ENCODE data around the gene NTSR1.

The NTSR1 gene

DNA sequence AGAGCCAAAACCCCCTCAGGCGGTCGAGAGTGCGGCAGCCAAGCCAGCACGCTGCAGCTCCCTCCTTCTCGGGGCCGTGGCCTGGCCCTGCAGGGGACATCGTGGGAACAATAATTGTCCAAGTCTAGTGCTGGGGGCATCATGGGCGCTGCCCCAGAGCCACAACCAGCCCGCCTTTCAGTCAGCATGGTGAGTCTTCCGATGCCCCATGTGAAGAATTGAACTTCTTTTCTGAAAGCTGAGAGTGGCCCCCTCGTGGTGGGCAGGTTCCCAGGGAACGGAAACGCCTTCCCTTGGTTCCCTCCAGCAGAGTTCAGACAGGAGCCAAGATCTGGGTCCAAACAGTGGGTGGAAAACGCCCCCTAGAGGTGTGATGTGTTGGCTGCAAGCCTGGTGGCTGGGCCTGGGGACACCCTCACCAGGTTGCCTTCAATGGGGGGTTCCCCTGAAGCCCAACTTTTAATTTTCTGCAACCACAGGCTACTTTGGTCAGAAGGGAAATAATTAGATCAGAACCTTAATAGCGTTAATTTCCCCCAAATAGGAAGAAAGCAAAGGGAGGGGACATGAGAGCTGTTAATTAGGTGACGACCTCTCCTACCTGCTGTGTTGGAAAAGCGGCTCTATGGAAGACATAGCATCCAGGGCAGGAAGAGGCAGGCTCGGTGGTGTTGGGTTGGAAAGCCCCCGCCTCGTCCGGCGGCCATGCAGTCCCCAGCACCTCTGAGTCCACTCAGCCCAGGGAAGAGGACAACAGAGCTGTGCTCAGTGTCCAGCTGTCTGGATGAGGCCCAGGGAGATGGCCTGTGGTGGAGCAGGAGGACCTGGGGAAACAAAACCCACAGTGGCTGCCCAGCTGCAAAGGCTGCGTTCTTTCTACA, 82.9 kb downstream of the NTSR1 start:
- DNase-seq, result peak; percentile 47

DNA sequence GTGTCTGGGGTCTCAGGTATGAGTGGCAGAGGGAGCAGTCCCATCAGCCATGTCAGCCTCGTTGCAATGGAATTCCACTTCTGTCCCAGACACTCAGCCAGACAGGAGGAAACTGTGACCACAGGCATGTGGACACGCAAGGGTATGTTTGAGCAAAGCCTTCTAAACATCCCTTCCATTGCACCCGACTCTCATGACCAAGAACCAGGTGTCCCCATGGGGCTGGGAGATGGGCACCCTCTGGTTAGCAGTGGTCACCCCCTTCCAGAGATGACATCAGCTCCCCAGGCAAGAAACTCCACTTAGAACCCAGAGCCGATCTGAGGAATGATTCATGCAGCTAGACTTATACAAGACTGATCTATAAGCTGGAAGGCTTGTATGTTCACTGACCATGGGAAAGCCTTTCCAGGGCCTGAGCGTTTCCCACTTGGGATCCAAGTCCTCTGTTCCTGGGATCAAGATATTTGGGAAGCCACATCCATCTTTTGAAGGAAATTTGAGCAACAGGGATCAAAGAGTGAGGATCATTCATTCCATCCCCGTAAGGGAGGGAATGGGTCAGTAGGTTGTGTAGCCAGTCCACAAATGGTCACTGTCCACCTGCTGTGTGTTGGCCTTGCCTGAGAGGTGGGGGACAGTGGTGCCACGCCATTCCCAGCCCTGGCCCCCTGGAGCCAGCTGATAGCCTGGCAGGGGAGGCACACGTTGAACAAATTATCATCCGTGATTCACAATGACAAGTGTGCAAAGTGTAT, 83.7 kb downstream of the NTSR1 start:
- no peak for DNase-seq

DNA sequence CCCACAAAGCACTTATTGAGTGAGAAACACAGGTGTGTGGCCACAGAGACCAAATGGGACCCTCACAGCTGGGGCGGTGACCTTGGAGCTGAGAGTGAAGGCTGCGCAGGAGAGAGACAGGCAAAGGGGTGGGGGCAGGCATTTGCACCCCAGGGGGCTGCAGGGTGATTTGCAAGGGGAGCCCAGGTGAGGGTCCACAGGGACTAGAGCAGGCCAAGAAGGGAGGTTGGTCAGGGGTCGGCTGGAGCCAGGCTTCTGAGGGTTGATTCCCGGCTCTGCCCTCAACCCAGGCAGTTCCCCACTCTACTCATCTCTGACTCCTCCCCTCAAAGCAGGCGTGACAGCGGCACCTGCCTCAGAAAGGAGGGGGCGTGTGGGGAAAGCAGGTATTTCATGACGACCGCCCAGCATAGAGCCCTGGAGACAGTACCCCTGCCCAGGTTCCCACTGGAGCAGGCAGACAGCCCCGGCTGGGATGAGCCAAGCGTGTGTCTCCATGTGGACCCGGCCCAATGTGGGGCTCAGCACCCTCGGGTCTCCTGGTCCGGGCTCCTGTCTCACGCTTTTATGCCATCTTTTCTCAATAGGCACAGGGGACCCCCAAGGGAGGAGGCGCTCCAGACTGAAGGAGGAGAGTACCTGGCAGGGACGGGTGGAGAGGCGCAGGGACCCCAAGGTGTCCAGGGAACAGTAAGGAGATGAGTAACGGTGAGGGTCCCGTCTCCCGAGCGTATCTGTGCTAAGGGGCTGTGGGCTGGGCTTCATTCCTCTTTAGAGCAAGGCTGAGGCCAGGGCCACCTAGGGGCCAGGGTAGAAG, 84.5 kb downstream of the NTSR1 start:
- DNase-seq, result peak; percentile 12

DNA sequence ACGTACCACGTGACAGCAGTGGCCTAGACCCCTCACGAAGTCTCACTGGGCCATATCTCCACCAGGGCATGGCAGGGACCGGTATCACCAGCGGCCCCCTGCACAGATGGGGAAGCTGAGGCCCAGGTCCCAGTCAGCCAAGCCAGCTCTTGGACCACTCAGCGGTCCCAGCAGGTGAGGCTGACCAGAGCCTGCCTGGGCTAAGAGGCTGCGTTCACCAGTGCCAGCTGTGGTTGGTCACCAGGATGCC, 85.0 kb downstream of the NTSR1 start:
- no peak for DNase-seq

DNA sequence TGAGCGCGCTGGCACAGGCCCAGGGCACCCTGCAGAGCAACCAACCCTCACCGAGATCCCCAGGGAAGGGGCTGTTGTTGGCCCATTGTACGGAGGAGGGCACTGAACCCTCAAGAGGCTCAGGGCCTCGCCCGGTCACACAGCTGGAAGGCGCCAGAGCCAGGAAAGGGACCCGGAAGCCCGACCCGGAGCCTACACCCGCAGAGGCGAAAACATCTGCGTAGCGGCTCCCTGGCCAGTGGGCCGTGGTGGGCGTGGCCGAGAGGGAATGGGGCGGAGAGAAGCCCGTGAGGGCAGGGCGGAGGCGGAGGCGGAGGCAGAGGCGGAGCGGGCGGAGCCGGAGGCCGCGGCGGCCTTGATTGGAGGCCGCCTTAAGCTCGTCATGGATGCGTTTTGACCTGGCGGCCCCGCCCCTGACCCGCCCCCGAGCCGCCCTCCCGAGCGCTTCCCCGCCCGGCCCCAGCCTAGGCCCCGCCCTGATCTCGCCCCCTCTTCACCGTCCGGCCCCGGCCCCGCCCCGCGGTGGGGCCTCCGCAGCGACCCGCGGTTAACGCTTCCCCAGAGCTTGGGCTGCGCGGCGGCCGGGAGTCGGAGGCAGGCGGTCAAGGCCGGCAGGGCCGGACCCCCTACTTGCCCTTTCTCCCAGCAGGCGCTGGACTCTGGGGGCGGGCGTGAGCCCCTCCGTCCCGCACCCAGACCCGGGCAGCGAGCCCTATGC, 85.5 kb downstream of the NTSR1 start:
- DNase-seq, result peak; percentile 92

GRCh38 chr20:62795023-62795761, 86.6 kb downstream of the NTSR1 start:
- peak; percentile 59 for DNase-seq

DNA sequence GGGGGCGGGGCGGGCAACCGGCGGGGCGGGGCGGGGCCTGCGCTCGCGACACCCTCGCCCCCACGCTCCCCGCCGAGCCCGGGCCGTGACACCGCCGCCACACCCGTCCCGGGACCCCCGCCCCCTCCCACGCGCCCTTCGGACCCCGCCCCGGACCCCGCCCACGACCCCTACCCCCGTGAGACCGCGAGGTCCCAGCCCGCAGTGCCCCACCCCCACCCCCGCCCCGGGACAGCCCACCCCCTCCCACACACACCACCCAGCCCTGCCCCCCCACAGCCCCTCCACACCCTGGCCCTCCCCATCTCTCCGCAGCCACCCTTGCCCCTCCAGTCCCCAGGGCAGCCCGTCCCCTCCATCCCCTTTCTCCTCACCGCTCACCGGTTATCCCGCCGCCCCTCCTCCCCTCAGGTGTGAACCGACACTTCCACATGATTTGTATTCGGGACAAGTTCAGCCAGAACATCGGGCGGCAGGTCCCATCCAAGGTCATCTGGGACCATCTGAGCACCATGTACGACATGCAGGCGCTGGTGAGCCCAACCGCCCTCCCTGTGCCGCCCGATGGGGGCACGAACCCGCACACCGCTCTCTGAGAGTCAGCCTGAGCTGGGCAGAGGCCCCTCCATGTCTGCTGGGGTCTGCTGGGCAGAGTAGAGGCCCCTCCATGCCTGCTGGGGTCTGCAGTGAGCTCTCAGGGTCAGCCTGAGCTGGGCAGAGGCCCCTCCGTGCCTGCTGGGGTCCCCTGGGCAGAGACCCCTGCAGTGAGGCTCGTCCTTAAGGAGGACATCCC, 88.3 kb downstream of the NTSR1 start:
- DNase-seq, result no peak

- no peak for DNase-seq
Observed at GRCh38 chr20:62797671-62798532, 89.3 kb downstream of the NTSR1 start.

DNA sequence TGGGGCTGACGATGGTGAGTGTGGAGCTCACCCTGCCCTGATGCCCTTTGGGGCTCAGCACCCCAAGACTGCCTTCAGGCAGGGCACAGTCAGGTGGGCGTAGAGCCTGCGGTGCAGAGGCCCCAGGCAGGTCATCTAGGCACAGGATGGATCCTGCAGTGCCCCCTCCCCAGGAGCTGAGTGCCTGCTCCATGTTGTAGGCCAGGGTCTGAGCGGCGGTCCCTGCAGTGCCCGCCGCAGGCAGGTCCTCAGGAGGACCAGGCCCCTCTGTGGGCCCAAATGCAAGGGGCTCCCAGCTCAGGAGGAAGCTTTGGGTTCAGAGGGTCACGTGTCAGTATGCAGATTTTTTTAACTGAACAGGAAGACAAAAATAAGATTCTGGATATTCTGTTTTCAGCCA, 90.4 kb downstream of the NTSR1 start:
- no peak for DNase-seq

GRCh38 chr20:62799459-62799858, 90.8 kb downstream of the NTSR1 start:
- no peak for DNase-seq

- DNase-seq, result no peak
Observed at GRCh38 chr20:62799873-62800272, 91.2 kb downstream of the NTSR1 start.

GRCh38 chr20:62800314-62801259, 92.0 kb downstream of the NTSR1 start:
- DNase-seq, result no peak

DNA sequence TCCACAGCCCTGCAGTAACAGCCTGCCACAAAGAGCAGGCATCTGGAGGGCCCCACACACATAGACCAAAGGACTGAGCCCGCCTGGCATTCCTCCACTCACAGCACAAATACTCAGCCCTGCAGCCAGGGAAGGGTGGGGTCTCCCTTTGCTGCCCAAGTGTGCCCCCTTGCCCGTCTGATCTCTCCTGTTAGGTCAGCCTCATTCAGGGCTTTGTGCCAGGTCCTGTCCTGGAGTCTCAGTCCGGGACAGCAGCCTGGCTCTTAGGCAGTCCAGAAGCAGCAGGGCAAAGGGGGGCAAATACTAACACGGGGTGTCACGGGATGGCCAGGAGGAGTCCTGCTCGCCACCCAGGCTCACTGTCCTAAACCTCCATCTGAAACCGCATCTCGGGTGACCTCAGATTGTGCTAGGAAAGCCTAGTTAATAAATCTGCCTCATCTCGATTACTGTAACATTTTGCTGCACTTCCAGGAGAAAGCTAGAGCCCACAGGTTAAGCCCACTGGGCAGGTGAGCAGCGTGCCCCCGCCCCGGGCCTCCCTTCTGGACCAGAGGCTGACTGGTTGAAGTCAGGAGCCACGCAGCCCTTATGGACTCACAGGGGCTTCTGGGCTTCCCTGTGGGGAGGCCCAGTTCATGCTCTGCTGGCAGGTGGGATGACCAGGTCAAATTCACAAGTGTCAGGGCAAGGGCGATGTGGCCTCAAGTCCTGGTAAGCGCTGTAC, 92.8 kb downstream of the NTSR1 start:
- no peak for DNase-seq

DNA sequence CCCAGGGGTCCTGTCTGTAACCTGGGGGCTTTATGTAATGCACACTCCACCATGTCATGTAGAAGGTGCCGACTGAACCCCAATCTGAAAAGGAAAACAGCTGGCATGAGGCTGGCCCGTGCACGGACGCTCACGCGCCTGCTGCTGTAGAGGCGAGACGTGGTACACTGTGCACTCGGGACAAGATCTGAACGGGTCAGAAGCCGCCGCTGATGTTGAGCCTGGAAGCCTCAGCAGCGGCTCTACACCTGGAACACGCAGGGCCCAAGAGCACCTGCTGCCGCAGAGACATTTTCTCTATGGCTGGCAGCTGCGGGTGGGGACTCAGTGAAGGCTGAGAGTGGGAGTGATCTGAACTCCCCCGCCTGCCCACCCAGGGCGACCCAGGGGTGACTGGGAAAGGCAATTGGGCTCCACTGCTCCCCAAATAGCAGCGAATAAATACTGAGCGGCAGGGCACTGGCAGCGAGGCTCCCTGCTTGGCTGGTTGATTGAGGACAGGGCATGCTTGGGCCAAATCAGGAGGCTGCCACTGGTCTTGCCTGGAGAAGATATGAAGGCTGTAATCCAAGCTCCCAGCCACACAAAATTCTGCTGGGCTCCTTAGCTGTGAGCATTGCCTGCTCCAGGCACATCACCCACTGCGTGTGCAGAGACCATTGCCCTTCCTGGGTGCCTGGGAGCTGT, 93.5 kb downstream of the NTSR1 start:
- DNase-seq, result no peak

DNA sequence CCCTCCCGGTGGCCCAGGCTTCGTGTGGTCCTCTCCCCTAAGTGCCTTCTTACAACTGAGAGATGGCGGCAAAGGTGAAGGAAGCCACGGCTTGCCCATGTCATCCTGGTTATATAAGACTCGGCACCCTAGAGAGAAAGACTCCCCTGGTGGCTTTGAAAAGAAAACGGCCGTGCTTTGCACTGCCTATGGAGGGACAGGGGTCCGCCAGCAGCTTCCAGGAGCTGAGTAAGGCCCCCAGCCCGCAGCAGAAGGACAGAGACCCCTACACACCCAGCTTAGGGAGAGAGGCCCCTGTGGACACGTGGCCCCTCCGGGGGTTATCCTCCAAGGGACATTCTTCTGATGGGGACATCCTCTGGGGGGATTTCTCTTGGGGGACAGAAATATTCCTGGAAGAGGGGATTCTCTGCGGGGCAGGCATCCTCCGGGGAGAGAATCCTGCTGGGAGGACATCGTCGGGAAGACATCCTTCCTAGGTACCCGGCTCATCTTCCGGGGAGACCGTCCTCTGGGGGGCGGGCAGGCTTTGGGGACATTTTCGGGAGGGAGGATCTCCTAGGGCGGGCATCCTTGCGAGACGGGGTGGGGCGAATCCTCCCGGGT, 95.5 kb downstream of the NTSR1 start:
- DNase-seq, result no peak

DNA sequence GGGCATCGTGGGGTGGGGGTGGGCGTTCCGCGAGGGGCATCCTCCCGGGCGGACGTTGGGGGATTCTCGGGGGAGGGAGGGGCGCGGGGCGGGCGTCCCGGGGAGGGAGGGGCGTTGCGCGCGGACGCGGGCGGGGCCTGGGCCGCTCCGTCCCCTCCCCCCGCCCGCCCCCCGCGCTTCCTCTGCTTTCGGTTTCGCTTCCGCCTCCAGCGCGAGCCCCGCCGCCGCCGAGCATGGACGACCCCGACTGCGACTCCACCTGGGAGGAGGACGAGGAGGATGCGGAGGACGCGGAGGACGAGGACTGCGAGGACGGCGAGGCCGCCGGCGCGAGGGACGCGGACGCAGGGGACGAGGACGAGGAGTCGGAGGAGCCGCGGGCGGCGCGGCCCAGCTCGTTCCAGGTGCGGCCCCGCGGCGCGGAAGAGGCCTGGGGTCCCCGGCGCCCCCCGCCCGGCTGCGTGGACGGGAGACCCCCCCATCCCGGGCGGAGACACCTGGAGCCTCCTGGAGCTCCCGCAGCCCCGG, 96.1 kb downstream of the NTSR1 start, which contains the start of gene OGFR:
Gene OGFR (plus strand): TSS at position 209 of the 528 bp plus-strand sequence. CDS start 25 bp downstream, at position 234.
- peak; percentile 72 for DNase-seq
